Muscle of back (tissue), 11 donors: ENCODE data around the gene ANKRD9. TPM values are rescaled to one million over a fixed set of nuclear protein-coding genes. Genes with fewer than 3 reads are reported as not detected.
"Not testable (repeated sequence)": the region's sequence is repeated elsewhere in the genome, so short reads cannot be mapped to it uniquely, and the experiment has no call there.

Experiments used
- DNase-seq, 3 donors: peaks; one replicate each; pipeline versions ENCODE4 v3.0.0 to v3.0.0-alpha.2; 2013
- polyA plus RNA-seq, 10 donors: library from polyadenylated mRNA; unstranded; fragments of 120-200 nt; gene quantifications; one replicate each; pipeline ENCODE4 v1.2.1, GENCODE V29; 2013; ENCODE audit not compliant: insufficient read length in 10 of 10

The ANKRD9 gene
- polyA plus RNA-seq, 10 donors, result 6.4 to 15.2 (median 8.6) TPM

DNA sequence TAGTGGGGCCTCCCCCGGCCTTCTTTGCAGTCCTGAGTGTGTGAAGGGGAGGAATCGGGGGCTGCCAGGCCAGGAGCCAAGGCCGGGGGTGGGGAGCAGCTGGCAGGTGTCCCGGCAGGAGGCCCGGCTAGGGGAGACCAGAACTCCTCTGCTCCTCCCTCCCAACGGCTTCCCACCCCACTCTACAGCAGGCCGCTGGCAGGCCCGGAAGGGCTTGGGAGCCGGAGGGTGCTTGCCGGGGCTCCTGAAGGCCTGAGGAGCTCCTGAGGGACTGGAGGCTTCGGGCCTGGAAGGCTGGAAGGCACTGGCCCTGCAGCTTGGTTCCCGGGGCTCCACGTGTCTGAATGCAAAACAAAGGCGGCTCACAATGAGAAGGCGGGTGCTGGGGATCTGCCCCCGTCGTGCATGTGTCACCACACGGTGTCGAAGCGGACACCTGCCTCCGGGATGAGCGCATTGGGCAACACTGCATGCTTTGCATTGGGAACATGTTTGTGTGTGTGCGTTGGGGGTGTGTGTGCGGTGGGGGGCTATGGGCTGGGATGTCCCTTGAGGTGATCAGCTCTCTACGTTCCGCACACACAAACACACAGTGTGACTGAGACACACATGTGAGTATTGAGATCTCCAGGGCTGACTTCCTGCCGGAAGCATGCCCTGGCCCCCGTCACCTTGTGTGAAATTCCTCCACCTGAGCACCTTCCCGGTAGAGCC lies 30.9 kb upstream of the ANKRD9 start:
- peak in 2 of 3 donors; percentile 74 to 93 for DNase-seq

DNA sequence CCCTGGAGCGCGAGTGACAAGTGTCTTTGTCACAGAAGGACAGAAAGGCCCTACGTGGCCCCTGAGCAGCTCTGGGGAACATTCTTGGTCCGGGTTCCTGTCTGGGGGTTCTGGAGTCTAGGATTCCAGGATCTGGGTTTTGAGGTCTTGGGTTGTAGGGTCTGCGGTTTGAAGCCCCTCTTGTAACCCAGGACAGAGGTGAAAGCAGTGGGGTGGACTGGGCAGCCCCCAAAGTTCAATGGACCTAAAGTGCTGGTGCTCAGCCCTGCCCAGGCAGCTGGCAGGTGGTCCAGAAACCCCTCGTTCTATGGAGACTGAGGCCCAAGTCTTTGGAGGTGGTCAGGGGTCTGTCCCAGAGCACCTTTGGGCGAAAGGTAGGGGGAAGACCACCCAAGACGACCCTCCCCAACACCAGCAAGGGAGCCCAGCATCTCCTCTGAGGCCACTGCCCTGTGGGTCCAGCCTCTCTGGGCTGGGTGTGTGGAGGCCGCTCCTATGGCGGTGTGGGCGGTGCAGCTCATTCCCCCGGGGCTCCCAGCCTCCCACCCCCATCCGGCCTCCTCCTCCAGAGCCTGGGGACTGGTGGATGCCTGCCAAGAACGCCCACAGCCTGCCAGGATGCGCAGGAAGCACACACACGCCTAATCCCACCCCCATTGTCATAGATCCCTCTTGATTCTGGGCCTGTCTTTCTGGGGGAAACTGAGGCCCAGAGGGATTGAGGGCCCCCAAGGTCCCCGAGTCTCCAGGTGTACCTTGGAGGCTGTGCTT lies 30.2 kb upstream of the ANKRD9 start:
- peak; percentile 68 to 91 (median 74) for DNase-seq

DNA sequence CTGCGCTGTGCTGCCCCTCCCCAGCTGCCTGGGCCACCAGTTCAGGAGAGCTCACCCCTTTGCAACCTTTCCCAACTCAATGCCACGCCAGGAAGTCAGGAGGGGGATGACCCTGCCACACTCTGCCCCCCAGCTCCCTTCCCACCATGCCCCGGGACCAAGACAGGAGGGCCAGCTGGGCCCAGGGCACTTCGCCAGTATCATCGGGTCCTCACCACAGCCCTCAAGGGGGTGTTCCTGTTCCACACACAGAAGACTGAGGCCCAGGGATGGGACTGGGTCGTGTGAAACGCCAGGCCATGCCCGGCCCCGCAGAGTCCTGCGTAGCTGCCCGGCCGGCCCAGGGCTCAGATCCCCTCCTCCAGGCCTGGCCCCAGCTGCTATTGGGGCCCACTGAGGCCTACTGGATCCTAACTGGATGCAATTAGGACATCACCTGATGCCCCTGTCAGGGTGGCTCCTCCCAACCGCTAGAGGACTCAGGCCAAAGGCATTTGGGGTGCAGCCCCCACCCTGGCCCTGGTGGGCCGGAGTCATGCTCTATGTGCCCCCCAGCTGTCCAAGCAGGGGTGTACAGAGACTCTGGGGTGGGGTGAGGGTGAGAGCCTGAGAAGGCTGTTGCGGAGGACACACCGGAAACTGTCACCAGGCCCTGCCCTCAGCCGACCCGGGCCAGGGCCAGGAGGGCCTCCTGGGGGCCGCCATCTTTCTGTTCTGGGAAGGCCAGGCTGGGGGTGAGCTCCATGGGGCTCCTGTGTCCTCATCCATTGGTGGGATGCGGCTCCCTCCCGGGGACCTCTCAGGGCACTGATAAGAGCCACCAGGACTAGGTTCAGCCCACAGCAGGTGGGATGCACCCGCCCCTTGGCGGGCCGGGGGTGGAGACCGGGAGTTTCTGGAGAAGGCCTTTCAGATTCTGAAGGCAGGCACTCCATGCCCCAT lies 29.3 kb upstream of the ANKRD9 start:
- DNase-seq, result peak in 1 of 3 donors; percentile 48

DNA sequence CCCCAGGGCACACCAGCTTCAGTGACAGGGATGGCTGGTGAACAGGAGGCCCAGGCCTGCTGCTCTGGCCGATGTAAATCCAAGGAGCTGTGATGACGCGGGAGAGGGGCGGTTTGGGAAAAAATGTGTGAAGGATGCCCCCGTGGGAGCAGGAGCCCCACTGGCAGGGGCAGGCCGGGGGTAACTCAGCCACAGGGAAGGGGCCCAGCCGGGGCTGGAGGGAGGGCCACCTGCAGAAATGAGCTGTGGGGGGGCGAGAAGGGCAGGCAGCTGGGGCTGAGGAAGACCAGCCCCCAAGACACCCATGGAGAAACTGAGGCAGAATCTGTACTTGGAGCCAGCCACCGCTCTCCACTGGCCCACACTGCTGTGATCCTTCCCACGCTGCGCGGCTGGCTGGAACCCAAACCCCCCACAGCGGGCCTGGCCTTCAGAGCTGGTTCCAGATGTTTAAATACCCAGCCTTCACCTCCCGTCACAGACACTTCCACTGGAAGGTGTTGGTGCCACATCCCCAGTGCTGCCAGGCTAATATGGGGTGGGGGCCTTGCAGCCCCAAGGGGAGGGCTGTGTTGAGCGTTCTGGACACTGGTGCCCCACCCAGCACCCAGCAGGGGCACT lies 28.5 kb upstream of the ANKRD9 start:
- peak in 1 of 3 donors; percentile 29 for DNase-seq

DNA sequence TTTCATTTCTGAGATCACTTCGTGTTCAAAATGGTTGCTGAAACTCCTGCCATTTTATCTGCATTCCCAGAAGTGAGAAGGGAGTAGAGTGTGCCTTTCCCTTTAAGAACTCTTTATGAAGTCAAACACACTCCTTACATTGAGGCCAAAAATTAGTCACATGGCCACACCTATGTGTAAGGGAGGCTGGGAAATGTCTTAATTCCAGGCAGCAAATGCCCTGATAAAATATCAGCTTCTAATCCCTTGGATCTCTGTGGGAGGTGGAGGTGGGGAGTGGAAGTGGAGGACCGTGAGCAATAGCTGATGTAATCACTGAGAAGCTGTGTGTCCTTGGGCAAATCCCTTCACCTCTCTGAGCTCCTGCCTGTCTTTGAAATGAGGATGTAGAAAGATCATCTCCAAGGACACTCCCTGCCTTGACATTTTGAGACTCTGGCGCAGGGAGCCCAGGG lies 22.7 kb upstream of the ANKRD9 start:
- no peak for DNase-seq

DNA sequence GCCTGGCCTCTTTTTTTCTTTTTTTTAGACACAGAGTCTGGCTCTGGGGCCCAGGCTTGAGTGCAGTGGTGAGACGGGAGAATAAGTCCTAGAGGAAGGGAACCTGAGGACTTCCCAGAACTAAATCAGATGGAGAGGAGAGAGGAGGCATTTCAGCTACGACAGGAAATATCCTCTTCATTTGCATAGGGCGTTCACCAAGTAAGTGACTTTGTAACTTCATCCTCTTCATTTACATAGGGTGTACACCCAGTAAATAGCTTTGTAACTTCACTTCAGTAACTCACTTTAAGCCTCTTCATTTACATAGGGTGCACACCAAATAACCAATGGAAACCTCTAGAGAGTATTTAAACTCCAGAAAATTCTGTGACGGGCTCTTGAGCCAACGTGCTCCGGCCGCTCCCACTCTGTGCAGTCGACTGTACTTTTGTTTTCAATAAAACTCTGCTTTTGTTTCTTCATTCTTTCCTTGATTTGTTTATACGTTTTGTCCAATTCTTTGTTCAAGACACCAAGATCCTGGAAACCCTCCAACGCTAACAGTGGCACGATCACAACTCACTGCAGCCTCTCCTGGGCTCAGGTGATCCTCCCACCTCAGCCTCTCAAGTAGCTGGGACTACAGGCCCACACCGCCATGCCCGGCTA lies 21.4 kb upstream of the ANKRD9 start:
- DNase-seq, result no peak

DNA sequence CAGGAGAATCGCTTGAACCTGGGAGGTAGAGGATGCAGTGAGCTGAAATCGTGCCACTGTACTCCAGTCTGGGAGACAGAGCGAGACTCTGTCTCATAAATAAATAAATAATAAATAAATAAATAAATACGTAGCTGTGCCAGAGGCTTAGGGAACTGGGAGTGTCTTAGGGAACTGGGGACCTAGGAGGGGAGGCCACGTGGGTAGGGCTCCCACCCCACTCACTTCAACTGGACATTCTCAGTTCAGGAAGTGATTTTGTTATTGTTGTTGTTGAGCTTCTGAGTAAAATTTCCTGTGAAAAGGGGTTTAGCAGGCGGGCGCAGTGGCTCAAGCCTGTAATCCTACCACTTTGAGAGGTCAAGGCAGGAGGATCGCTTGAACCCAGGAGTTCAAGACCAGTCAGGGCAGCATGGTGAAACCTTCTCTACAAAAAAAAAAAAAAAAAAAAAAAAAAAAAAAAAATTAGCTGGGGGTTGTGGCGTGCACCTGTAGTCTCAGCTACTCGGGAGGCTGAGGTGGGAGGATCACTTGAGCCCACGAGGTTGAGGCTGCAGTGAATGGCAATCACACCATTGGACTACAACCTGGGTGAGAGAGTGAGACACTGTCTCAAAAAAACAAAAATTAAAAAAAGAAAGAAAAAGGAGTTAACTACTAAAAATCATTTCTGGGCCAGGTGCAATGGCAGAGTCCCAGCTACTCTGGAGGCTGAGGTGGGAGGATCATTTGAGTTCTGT lies 19.0 kb upstream of the ANKRD9 start:
- peak in 1 of 3 donors; percentile 7 for DNase-seq

DNA sequence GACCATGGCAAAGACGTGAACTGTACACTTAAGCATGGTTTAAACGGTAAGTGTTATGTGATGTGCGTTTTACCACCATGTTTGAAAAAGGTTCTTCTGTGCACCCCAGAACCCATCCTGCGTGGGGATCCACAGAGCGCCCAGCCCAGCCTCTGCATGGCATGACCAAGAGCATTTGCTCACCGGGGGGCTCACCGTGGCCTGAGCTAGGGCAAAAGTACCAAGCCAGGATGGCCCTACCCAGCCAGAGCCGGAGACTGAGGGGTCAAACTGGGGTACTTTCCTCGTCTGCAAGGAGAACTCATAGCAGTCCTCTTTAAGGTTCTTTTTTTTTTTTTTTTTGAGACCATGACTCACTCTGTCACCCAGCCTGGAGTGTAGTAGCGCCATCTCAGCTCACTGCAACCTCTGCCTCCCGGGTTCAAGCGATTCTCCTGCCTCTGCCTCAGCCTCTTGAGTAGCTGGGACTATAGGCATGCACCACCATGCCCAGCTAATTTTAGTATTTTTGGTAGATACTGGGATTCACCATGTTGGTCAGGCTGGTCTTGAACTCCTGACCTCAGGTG lies 16.4 kb upstream of the ANKRD9 start:
- DNase-seq, result no peak

DNA sequence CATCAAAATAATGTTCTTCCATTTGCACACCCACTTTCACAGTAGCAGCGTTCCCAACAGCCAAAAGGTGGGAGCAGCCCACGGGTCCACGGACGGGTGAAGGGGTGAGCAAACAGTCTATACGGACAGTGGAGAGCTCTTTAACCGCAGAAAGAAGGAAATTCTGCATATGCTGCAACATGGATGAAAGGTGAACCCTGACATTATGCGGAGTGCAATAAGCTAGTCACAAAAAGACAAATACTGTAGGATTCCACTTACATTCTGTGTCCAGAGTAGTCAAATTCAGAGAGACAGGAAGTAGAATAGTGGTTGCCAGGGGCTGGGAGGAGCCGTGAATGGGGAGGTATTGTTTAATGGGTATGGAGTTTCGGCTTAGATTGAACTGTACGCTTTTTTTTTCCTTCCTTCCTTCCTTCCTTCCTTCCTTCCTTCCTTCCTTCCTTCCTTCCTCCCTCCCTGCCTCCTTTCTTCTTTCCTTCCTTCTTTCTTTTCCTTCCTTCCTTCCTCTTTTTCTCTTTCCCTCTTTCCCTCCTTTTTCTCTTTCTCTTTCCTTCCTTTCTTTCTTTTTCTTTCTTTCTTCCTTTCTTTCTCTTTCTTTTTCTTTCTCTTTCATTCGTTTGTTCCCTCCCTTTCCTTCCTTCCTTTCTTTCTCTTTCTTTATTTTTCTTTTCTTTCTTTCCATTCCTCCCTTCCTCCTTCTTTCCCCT lies 15.8 kb upstream of the ANKRD9 start:
- peak; percentile 60 to 91 (median 77) for DNase-seq

DNA sequence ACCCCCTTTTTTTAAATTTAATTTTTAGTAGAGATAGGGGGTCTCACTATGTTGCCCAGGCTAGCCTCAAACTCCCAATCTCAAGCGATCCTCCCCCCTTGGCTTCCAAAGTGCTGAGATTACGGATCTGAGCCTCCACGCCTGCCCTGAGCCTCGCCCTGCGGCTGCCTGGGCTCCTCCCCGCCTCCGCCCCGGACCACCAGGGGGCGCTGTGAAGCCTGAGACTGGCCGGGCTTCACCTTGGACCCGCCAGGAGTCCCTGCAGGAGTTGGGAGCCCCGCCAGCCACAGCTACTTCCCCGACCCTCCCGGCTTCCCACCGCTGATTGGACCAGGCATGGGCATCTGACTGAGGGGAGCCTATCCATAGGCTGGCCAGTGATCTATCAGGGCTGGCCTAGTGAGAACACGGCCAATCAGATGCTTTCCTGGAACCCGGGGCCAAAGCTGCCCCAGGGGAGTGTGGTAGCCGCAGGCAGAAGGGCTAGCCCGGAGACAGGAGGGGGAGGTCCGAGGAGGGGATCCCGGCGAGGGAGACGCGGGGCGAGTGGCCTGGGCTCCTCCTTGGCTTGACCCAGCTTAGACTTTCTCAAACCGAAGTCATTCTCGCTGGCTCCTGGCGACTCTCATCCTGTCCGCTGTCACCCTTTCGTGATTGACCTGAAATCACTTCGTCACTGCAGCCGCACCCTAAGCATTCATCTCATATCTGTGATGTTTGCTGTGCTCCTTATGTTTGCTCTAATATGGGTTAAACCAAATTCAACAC lies 15.1 kb upstream of the ANKRD9 start:
- DNase-seq, result peak; percentile 97 to 99 (median 99)

DNA sequence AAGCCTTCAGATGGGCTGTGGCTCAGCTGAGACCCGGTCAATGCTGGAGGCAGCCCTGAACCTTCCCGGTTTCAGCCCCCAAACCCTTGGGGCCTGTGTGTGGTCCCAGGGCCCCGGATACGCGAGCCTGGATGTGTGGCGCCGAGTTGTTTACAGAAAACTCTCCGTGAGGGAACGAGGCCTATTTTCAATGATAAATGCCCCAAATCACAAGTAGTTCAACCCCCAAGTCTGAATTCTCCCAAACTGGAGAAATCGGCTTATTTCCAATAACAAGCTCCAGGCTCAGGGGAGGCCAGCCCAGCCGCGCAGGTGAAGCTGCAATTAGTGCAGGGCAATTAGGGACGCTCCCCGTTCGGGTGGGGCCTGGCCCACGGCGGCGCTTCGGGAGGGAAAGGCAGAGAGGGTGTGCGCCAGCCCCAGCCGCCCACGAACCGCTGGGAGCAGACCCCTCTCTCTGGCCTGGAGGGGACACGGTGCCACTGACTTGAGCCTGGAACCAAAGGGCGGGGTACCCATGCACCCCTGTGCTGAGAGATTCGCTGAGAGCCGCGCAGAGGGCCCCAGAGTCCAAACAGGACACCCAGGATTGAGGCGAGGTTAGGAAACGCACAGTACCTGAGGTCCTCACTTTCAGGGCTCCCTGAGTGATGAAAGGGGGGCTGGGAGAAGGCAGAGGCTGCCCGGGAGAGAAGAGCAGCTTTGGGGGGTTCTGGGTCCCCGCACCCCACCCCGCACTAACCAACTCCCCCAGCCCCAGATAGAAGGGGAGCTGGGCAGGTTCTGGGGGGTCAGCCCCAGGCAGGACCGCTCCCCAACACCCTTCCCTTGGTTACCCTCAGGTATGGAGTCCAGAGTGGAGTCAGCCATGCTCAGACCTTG lies 14.2 kb upstream of the ANKRD9 start:
- DNase-seq, result no peak

DNA sequence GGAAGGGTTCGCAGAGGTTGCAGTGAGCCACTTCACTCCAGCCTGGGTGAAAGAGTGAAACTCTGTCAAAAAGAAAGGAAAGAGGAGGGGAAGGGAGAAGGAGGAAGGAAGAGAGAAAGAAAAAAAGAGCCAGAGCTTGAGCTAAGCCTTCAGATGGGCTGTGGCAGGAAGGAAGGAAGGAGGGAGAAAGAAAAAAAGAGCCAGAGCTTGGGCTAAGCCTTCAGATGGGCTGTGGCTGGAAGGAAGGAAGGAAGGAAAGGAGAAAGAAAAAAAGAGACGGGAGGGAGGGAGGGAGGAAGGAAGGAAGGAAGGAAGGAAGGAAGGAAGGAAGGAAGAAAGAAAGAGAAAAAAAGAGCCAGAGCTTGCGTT lies 13.6 kb upstream of the ANKRD9 start:
- no peak for DNase-seq

DNA sequence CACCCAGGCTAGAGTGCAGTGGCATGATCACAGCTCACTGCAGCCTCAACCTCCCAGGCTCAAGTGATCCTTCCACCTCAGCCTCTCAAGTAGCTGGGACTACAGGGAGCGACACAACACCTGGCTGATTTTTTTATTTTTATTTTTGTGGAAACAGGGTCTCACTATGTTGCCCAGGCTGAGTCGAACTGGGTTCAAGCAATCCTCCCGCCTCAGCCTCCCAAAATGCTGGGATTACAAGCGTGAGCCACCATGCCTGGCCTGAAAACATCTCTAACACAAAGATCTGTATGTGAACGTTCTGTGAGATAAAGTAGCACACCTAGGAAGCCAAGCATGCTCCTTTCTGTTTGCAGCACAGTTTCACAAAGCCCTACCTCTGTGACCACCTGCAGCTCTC lies 10.1 kb upstream of the ANKRD9 start:
- DNase-seq, result not testable (repeated sequence)

DNA sequence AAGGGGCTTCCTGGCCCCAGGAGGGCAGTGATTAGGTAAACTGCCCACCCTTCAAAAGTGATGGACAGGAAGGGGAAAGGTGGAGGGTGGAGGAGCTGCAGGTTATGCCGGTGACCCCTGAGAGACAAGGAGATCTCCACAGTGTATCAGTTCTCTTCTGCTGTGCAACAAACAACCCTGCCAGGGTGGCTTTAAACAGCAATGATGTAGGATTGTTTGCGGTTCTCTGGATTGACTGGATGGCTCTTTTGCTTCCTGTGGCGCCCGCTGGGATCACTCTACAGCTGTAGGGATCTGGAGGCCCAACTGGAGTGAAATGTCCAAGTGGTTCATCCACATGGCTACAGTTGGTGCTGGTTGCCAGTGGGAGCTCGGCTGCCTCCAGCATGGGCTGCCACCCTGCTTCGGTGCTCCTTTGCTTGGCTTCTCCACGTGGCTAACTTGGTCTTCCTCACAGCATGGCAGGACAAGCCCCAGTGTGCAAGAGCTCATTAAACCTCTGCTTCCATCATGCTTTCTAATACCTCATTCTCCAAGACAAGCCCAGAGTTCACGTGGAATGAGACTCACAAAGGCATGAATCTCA lies 8.6 kb upstream of the ANKRD9 start:
- DNase-seq, result no peak

DNA sequence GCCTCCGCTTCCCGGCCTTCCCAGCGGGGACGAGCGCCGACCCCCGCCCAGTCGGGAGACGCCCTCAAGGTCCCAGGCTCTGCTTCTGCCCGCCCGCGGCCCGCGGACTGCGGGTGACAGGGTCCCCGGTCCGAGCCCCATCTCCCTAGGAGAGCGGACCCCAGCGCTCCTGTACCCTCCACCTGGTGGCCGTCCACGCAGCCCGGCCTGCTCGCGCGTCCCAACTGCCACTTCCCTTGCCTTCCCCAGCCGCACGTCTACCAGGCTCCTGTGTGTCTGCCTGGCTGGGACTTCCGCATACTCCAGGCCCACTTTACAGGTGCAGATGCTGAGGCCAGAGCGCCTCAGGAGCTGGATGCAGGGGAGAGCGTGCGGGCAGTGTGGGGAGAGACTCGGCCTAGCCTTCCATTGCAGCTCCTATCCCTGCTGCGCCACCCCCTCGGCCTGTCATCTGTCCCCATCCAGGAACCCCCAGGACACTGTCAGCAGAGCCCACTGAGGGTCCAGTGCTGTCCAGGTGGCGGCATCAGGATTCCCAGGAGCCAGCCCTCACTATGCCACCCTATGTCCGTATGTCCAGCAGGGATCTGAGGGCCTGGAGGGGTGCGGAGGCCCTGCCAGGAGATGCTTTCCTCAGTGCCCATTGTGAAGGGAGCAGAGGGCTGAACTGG lies 8.0 kb upstream of the ANKRD9 start:
- DNase-seq, result peak in 1 of 3 donors; percentile 52
